Activated T-cell treated with anti-CD3 and anti-CD28 coated beads for 1 hour (primary cell): ENCODE results near the gene GRID1.

Source experiments
- DNase-seq: peaks from one replicate; pipeline ENCODE4 v3.0.0-alpha.2; 2020; ENCODE audit warnings: low read depth

GRID1 gene

DNA sequence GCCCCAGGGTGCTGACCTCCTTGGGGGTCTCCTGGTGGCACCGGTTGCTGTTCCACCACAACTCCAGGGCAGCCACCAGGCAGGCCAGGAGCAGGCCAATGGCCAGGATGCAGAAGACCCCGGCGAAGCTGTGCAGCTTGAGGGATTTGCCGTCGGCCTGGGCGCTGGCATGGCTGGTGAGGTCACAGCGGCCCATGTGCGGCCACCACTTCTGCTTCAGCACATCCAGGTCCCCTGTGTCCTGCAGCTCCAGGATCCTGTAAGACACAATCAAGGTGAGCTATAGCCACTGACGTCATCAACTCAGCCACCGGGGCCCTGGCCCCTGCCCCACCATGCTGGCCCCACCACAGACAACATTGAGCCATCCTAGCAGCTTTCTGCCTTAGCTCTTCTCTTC, 753.2 kb downstream of the GRID1 start:
- no peak for DNase-seq

GRCh38 chr10:85612833-85613232, 753.8 kb downstream of the GRID1 start:
- no peak for DNase-seq

DNA sequence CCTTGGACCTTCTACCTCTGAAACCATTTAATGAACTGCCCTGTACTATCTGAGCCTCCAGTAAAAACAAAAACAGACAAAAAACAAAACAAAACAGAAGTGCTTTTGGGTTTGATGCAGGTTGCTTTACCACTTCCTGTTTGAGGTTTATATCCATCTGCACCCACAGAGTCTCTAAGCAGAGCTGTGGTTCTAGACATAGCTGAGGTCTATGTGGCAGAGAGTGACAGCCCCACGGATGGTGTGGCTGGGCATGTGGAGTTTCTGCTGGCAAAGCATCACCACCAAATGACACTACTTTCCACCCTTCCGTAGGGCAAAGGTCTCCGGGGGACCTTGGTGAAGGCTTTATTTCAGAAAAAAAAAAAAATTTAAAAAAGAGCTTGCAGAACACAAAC, 754.2 kb downstream of the GRID1 start:
- no peak for DNase-seq

GRCh38 chr10:85611746-85612377, 754.7 kb downstream of the GRID1 start:
- no peak for DNase-seq

- no peak for DNase-seq
Measured at GRCh38 chr10:85611093-85611740, 755.4 kb downstream of the GRID1 start.

DNA sequence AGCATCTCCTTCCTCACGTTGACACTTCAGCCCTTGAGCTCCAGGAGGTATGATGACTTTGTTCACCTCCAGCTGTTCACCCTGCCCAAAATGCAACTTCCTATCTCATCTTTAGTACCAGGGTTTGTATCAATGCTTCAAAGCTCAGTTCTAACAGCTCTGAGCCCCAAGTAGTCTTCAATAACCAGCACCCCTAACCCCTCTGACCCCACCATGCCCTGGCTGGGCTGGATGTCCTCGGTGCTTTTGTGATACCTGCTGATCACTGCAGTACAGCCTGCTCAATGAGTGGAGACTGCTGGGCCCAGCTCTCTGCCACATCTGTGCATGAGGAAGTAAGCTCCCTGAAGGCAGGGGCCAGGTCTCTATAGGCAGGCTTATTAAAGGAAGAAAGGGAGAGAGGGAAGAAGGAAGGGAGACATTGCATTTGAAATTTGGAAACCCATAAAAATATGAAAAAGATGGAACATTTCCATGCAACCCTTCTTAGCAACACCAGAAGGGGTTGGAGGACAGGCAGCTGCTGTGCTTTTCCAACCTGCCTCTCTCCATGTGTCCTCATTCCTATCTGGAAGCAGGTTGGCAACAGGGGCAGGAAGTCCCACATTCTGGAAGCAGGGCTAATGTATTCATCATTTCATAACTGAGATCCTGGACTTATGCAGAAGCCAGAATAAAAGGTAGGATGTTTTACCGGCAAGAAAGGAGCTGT, 756.1 kb downstream of the GRID1 start:
- no peak for DNase-seq

DNA sequence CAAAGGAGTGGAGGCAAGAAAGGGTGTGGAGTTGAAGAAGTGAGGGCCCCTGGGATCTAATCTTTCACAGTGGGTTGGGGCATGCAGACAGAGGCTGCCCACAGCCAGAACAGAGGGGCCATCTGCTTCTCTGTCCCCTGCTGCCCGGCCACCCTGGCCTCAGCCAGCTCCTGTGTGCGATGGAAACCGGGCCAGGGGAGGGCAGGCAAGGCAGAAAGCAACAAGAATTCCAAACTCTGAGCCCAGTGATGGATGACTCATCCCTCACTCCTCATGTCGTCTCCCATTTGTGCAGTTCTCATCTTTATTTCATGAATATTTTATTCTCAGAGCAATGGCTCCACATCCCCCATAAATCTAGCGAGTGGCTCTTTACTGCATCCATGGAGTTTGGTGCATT, 757.1 kb downstream of the GRID1 start:
- no peak for DNase-seq

DNA sequence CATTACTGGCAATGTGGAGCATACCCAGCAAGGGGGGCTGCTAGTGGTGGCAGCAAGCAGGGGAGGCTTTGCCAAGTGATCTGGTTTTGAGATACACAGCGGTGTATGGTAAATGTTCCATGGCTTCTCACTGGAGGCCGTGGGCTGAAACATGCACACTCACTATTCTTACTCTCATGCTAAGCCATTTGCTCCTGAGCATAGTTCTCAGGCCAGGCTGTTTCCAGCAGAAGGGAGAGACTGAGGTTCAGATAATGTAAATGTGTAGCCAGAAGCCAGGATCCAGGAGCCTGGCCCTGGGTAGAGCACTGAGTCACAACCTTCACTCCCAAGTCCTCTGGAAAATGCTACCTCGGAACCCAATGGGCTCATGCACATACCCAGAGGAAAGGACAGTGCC, 757.9 kb downstream of the GRID1 start:
- no peak for DNase-seq

DNA sequence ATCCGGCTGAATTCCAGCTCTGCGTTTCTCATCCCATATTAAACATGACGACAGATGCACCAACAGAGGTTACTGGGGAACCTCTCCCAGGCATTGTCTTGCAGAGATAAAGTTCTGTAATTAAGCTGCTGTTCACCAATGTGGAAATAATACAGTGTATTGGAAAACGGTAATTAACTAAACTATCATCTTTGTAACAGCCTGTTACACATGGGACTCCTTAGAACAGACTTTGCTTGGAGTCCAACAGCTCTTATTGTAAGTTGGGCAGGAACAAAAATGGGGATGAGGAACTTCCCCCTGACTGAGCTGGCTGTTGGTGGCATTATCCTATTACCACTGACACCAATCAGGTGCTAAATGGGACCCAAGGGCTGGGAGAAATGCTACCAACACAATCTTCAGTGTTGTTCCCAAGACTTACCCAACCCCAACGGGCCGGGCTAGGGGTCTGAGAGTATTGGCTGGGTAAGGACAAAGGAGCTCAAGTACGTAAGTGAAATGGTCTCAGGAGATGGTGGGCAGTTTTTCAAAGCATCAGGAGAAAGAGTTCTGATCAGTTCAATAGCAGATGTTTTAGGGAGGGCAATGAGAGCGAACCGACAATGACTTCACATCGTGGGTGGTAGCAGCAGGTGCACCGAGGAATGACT, 759.4 kb downstream of the GRID1 start:
- DNase-seq, result no peak

GRCh38 chr10:85606401-85606800, 760.2 kb downstream of the GRID1 start:
- no peak for DNase-seq

DNA sequence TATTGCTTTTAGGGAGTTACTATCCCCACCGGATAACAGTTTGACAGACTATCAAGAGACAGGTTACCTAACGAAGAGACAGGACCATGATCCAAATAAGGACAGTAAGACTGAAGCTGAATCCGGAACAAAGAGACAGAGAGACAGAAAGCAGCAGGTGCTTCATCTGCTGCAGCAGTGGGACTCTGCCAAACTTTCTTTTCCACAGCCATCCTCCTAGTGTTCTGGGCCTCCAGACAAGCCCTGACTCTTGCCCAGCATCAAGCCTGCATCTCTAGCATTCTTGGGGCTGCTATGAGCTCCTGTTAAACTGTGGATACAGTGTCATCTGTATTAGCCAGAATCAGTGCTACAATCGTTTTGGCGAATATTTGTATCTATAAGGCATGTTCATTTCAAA, 761.7 kb downstream of the GRID1 start:
- DNase-seq, result no peak

DNA sequence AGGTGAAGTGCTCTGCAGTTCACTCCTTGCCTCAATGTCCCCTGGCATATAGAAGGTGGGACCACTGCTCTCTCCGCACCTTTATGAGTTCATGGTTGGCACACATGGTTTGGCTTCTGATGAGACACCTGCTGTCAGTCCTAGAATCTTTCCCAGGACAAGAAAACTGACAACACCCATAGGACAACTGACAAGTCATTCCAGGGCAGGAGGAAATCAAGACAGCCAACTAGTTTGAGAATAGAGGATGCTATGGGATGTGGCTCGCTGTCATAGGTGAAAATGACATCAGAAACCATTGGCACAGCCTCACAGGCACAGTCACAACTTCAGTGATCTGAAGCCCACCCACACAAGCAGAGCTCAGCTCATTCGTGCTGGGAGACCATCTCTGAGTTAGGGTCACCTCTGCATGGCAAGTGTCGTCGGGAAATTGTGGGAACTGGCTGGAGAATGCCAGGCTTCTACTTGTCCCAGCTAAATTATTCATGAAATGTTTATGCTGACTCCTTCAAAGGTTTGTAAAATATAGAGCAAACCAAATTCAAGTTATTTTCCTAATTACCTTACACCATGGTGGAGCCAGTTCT, 762.4 kb downstream of the GRID1 start:
- DNase-seq, result no peak

- DNase-seq, result no peak
Measured at GRCh38 chr10:85603151-85603940, 763.2 kb downstream of the GRID1 start.

- DNase-seq, result no peak
Measured at GRCh38 chr10:85602713-85603112, 763.9 kb downstream of the GRID1 start.

GRCh38 chr10:85602306-85602705, 764.3 kb downstream of the GRID1 start:
- DNase-seq, result no peak

GRCh38 chr10:85601526-85601925, 765.1 kb downstream of the GRID1 start:
- no peak for DNase-seq

DNA sequence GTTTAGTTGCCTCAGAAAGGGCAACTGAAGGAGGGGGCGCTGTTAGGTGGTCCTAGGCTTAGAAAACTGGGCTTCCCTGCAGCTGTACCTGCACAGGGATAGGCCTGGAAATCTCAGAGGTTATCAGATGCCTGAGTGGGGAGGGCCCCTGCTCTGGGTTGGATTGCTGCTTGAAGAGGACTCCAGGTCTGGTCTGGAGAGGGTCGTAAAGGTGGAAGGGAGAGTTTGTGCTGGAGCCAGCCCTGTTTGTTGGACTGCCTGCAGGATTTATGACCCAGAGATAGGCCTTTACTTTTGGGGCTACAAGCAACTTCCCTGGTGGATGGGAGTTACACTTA, 765.9 kb downstream of the GRID1 start:
- no peak for DNase-seq

DNA sequence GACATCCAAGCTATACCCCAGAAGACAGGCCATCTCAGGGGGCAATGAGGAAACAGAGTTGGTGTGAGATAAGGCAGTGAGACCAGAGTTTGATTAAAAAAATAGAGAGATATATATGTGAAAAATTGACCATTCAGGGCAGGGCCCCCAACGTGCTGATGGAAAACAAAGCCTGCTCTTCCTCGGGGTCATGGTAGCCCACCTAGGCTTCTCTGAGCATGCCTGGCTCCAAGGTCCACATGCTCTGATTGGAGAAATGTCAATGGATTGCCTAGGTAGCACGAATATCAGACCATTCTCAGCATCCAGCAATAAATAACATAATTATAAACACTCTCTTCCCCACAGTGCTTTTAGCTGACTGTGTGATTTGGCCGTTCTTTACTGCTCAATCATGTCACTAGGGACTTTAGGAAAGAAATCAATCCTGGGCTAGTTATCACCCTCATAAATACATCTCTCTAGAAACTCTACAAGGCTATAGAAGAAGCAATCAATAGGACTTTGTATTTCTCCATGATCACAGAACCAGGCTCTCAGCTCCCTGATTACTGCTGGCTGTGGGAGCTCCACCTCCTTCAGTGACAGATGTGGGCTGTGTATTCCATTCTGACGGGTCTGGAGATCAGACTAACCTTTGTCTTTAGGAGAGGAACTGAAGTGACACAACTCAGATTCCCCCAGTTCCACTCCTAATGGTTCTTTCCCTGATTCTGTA, 766.4 kb downstream of the GRID1 start:
- DNase-seq, result no peak

GRCh38 chr10:85599081-85599480, 767.5 kb downstream of the GRID1 start:
- DNase-seq, result no peak

DNA sequence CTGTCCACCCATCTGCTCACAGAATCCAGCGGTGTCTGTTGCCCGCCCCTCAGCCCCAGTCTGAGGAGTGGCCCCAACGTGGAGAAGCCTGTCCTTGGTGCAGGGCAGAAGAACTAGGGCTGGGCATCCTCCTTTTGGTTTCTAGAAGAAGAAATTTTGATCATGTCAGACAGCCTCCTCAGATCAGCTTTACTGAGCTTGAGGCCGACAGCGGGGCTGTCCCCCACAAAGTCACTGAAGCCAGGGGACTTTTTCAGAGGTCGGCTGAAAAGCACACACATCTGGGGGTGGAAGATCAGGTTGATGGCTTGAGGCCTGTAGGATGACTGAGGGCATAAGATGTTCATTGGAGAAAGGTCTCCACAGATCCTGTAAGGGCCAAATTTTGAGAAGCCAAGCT, 767.9 kb downstream of the GRID1 start:
- DNase-seq, result no peak

GRCh38 chr10:85597006-85597405, 769.6 kb downstream of the GRID1 start:
- no peak for DNase-seq
